ENCODE measurements around the gene ACTG1. TPM values are rescaled to one million over a fixed set of nuclear protein-coding genes. Genes with fewer than 3 reads are reported as not detected.

The ACTG1 gene
- total RNA-seq, 2 experiments from 2014 or later: 2,707 to 2,894 TPM

DNA sequence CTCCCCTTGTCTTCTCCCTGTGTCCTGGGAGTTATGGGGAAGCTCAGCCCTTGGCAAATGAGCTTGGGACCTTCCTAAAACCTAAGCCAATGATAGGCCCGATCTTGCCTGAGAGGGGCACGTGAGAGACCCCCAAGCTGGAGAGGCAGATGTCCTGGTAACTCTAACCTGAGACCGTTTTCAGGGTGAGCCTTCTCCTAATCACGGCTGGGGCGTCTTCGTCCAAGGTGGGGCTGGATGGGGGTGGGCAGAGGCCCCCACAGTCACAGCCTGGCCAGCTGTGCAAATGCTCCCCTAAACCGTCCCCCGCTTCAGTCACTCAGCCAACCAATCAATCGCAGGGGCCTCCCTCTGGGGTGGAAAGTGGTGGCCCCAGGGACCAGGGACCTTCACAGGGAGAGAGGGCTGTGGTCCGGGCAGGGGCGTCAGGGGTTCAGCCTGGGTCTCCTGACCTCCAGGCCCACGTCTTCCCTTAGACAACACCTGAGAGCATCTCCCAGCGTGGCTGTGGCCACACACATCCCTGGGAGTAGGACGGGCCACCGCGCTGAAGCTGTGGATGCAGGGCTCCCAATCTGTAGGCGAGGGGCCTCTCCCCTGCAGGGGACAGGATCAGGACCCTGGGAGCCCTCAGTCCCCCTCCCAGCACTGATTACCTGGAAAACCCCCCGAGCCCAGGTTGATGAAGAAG lies 30.6 kb downstream of the ACTG1 start:
- POLR2A ChIA-PET: no interaction called here
- intact Hi-C loops (cut with micrococcal nuclease; ENCODE audit: unreplicated experiment): loop anchor here (5.0 kb wide), 1 partner anchor 340 kb away; no protein-coding TSS in a partner anchor
- Histone ChIP-seq H3K4me1 (ENCODE audit: insufficient read depth, low read length, poor library complexity, severe bottlenecking) (peaks cover 35% of the 10 kb centered on the region), H3K27ac (ENCODE audit: low read depth, low read length, poor library complexity, severe bottlenecking) (no peak overlapping the region), H3K4me3 (ENCODE audit: low read depth, low read length, poor library complexity, severe bottlenecking) (no peak overlapping the region), H3K79me2 (ENCODE audit: insufficient read depth, low read depth, low read length) (no peaks in the 10 kb centered on the region), H2AFZ (ENCODE audit: low read length) (no peak overlapping the region), H3K36me3 (ENCODE audit: insufficient read depth, low read length) (no peaks in the 10 kb centered on the region), H3K9me3 (ENCODE audit: low read length) (no peaks in the 10 kb centered on the region), H4K20me1 (ENCODE audit: insufficient read depth, low read length) (no peaks in the 10 kb centered on the region), H3K4me2 (ENCODE audit: low read length) (no peak overlapping the region), H3K9me2 (ENCODE audit: insufficient read depth, low read length) (no peaks in the 10 kb centered on the region)
- DNase-seq (ENCODE audit: low spot score): no peak
- CTCF ChIA-PET (ENCODE audit: unreplicated experiment): no interaction called here
- TF ChIP-seq, protein P1, sequence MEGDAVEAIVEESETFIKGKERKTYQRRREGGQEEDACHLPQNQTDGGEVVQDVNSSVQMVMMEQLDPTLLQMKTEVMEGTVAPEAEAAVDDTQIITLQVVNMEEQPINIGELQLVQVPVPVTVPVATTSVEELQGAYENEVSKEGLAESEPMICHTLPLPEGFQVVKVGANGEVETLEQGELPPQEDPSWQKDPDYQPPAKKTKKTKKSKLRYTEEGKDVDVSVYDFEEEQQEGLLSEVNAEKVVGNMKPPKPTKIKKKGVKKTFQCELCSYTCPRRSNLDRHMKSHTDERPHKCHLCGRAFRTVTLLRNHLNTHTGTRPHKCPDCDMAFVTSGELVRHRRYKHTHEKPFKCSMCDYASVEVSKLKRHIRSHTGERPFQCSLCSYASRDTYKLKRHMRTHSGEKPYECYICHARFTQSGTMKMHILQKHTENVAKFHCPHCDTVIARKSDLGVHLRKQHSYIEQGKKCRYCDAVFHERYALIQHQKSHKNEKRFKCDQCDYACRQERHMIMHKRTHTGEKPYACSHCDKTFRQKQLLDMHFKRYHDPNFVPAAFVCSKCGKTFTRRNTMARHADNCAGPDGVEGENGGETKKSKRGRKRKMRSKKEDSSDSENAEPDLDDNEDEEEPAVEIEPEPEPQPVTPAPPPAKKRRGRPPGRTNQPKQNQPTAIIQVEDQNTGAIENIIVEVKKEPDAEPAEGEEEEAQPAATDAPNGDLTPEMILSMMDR (conservative IDR thresholded peaks at IDR 0.05; ENCODE audit: low read length): no peak
- TF ChIP-seq EZH2phosphoT487 (IDR thresholded peaks at IDR 0.05; ENCODE audit: borderline replicate concordance, low read depth, low read length): no peak
- BruUV-seq (replicated peaks): no TSS peak

DNA sequence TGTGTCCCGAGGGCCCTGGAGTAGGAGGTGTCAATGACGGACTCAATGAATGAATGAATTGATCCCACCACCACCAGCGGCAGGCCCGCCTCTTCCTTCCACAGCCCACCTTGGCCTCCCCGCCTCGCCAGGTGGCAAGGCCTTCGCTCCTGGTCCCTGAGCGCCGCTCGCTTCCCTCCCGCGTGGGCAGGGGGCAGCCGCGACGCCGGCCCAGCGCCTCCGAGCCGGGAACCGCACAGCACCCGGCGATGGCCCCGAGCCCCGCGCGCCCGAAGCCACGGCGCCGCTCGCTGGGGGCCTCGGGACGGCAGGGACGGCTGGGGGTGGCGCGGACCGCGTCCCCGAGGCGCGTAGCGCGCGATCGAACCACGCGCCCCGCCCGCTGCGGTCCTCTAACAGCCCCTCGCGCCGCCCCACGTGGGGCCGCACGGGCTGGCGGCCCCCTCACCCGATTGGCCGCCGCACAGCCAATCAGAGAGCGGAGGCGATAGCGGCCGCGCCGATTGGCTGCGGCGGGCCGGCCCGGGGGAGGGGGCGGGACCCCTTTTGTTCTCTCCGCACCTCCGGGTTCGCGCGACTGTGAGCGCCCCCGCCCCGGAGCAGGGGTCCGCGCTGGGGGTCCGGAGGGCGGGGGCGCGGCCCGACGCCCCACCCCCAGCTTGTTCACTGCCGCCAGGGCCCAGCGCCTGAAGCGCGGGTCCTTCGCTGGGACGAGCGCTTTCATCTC lies 31.4 kb downstream of the ACTG1 start:
- no peak overlapping the region for H2AFZ ChIP-seq (ENCODE audit: low read length)
- H3K36me3 ChIP-seq (ENCODE audit: insufficient read depth, low read length): no peaks in the 10 kb centered on the region
- H3K9me3 ChIP-seq (ENCODE audit: low read length): no peaks in the 10 kb centered on the region
- no peak overlapping the region for H3K4me3 ChIP-seq (ENCODE audit: low read depth, low read length, poor library complexity, severe bottlenecking)
- H3K27ac ChIP-seq (ENCODE audit: low read depth, low read length, poor library complexity, severe bottlenecking): no peak overlapping the region
- H3K9me2 ChIP-seq (ENCODE audit: insufficient read depth, low read length): no peaks in the 10 kb centered on the region
- intact Hi-C loops (cut with micrococcal nuclease; ENCODE audit: unreplicated experiment): loop anchor here (5.0 kb wide), 1 partner anchor 339 kb away; no protein-coding TSS in a partner anchor
- no peaks in the 10 kb centered on the region for H3K79me2 ChIP-seq (ENCODE audit: insufficient read depth, low read depth, low read length)
- H3K4me1 ChIP-seq (ENCODE audit: insufficient read depth, low read length, poor library complexity, severe bottlenecking): peaks cover 30% of the 10 kb centered on the region
- DNase-seq (ENCODE audit: low spot score): no peak
- H4K20me1 ChIP-seq (ENCODE audit: insufficient read depth, low read length): no peaks in the 10 kb centered on the region
- BruUV-seq (replicated peaks): no TSS peak
- no peak for TF ChIP-seq EZH2phosphoT487 (IDR thresholded peaks at IDR 0.05; ENCODE audit: borderline replicate concordance, low read depth, low read length)
- TF ChIP-seq, protein P1 (conservative IDR thresholded peaks at IDR 0.05; ENCODE audit: low read length): no peak
- H3K4me2 ChIP-seq (ENCODE audit: low read length): no peak overlapping the region
- ChIA-PET POLR2A (no interaction called here), CTCF (ENCODE audit: unreplicated experiment) (no interaction called here)
